ENCODE measurements around the gene NCDN.

NCDN gene

GRCh38 chr1:35603468-35603867 lies 45.9 kb downstream of the NCDN start:
- Histone ChIP-seq H3K4me3 (no peak overlapping the region), H3K27ac (no peak overlapping the region)
- no peak for TF ChIP-seq CTCF (IDR thresholded peaks at IDR 0.05)
- DNase-seq (ENCODE audit: low spot score) = no peak

- Histone ChIP-seq H3K4me3 (no peak overlapping the region), H3K27ac (no peak overlapping the region)
- TF ChIP-seq CTCF (IDR thresholded peaks at IDR 0.05) = no peak
- DNase-seq (ENCODE audit: low spot score) = no peak
These were observed 46.3 kb downstream of the NCDN start for GRCh38 chr1:35603941-35604340.

- DNase-seq (ENCODE audit: low spot score) = no peak
- no peak overlapping the region for H3K27ac ChIP-seq
- no peak for TF ChIP-seq CTCF (IDR thresholded peaks at IDR 0.05)
- H3K4me3 ChIP-seq = no peak overlapping the region
These were observed 47.7 kb downstream of the NCDN start for GRCh38 chr1:35605071-35605866.

- no peak overlapping the region for H3K4me3 ChIP-seq
- no peak overlapping the region for H3K27ac ChIP-seq
- TF ChIP-seq CTCF (IDR thresholded peaks at IDR 0.05) = no peak
- DNase-seq (ENCODE audit: low spot score) = no peak
These were observed 48.2 kb downstream of the NCDN start for GRCh38 chr1:35605867-35606182.

GRCh38 chr1:35611655-35612054 lies 54.1 kb downstream of the NCDN start:
- no peak overlapping the region for H3K27ac ChIP-seq
- no peak for DNase-seq (ENCODE audit: low spot score)
- no peak for TF ChIP-seq CTCF (IDR thresholded peaks at IDR 0.05)
- H3K4me3 ChIP-seq = no peak overlapping the region

GRCh38 chr1:35615440-35615839 lies 57.8 kb downstream of the NCDN start:
- TF ChIP-seq CTCF (IDR thresholded peaks at IDR 0.05) = no peak
- no peak for DNase-seq (ENCODE audit: low spot score)
- no peak overlapping the region for H3K4me3 ChIP-seq
- H3K27ac ChIP-seq = no peak overlapping the region

All from coronary artery (tissue), 2 donors.